Activated CD8-positive, alpha-beta memory T cell treated with anti-CD3 and anti-CD28 coated beads for 4 hours (primary cell): ENCODE data around the gene HIGD1C.

Experiments
- DNase-seq, 2 donors: peaks; one replicate each; pipeline ENCODE4 v3.0.0-alpha.2; 2020; ENCODE audit warnings: low read depth in 2 of 2

The HIGD1C gene

GRCh38 chr12:51018956-51019355 is 66.6 kb downstream of the HIGD1C start:
- DNase-seq: no peak

GRCh38 chr12:51019927-51020326 is 67.6 kb downstream of the HIGD1C start:
- DNase-seq: no peak
